Smooth muscle cell (in vitro differentiated cells): ENCODE measurements around the gene GOLGA7B. TPM values are rescaled to one million over a fixed set of nuclear protein-coding genes. Genes with fewer than 3 reads are reported as not detected.

Experiments used
- DNase-seq: peaks from one replicate; lab custom pipeline; 2025; ENCODE audit not compliant: unreplicated experiment; lab: John Stamatoyannopoulos, UW
- H2AFZ ChIP-seq: fragments of 200-600 bp; sonication (generic); 2 replicates; pipeline ENCODE4 v1.6.0; 2016; ENCODE audit warnings: antibody characterized with exemption, low read depth, mild to moderate bottlenecking
- H3F3A ChIP-seq: fragments of 200-600 bp; sonication (generic); 2 replicates; pipeline ENCODE4 v1.6.0; 2017; ENCODE audit warnings: antibody characterized with exemption, low read depth
- H3K27ac ChIP-seq: fragments of 200-600 bp; sonication (generic); 2 replicates; pipeline ENCODE4 v1.5.1; 2016; ENCODE audit warnings: low read depth, mild to moderate bottlenecking
- H3K27me3 ChIP-seq: fragments of 200-600 bp; sonication (generic); 2 replicates; pipeline ENCODE4 v1.6.1; 2016; ENCODE audit warnings: low read depth, mild to moderate bottlenecking
- H3K36me3 ChIP-seq: fragments of 200-600 bp; sonication (generic); 2 replicates; pipeline ENCODE4 v1.5.1; 2016; ENCODE audit warnings: low read depth
- H3K4me1 ChIP-seq: fragments of 200-600 bp; sonication (generic); 2 replicates; pipeline ENCODE4 v1.5.1; 2016; ENCODE audit warnings: low read depth
- H3K4me2 ChIP-seq: fragments of 200-600 bp; sonication (generic); 2 replicates; pipeline ENCODE4 v1.6.0; 2016; ENCODE audit warnings: mild to moderate bottlenecking
- H3K4me3 ChIP-seq: fragments of 200-600 bp; sonication (generic); 2 replicates; pipeline ENCODE4 v1.5.1; 2016; ENCODE audit warnings: mild to moderate bottlenecking
- H3K79me2 ChIP-seq: fragments of 200-600 bp; sonication (generic); 2 replicates; pipeline ENCODE4 v1.6.0; 2016; ENCODE audit warnings: low read depth, mild to moderate bottlenecking
- H3K9ac ChIP-seq: fragments of 200-600 bp; sonication (generic); 2 replicates; pipeline ENCODE4 v1.6.0; 2016; ENCODE audit warnings: low read depth
- H3K9me3 ChIP-seq: fragments of 200-600 bp; sonication (generic); replicated peaks from 2 replicates; pipeline ENCODE4 v1.5.1; 2016; ENCODE audit warnings: low read depth
- H4K20me1 ChIP-seq: fragments of 200-600 bp; sonication (generic); 2 replicates; pipeline ENCODE4 v1.6.0; 2016; ENCODE audit warnings: low read depth
- WGBS: methylation state at CpG from one replicate; pipeline ENCODE4 v1.1.7; 2016; ENCODE audit warnings: low lambda C conversion rate; 5-methylcytosine and 5-hydroxymethylcytosine counted together
- polyA plus RNA-seq: library from polyadenylated mRNA; unstranded; fragments of >200 nt; fragmentation: Nextera tagmentation; extraction: Ambion mirVana; gene quantifications from 2 replicates; pipeline ENCODE4 v1.2.1, GENCODE V29; 2016
- total RNA-seq: library from RNA; depleted of rRNA; stranded (reverse); fragments of >200 nt; gene quantifications from 2 replicates; pipeline ENCODE4 v1.2.3, GENCODE V29; 2014
- TF ChIP-seq, protein P1 (sequence below): fragments of 200-600 bp; sonication (generic); IDR thresholded peaks from 2 replicates; pipeline ENCODE4 v1.5.1; 2017; ENCODE audit warnings: borderline replicate concordance, mild to moderate bottlenecking, antibody characterized with exemption; ENCODE audit not compliant: insufficient read depth, poor library complexity, severe bottlenecking

The GOLGA7B gene
- total and polyA plus RNA-seq, 2 experiments from 2014 or later = not detected

DNA sequence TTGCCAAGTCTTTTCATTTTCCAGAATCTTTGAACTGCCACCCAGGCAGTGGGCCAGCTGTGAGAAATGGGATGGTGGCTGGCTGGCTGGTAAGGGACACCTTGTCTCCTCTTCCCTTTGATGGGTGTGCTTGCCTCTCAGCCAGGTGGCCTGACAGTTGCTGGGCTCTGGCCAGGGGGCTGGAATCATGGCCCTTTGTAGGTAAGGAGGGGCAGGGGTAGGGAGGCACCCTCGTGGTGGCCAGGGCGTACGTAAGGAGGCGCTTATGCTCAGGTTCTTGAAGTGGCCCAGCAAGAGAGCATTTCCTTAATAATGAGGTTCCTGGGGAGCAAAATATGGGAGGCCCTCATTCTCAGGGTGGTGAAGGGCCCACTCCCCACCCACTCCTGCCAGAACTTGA lies 33.0 kb upstream of the GOLGA7B start:
- H3K4me2 ChIP-seq = no peak overlapping the region
- H3K9ac ChIP-seq = no peak overlapping the region
- TF ChIP-seq, protein P1, sequence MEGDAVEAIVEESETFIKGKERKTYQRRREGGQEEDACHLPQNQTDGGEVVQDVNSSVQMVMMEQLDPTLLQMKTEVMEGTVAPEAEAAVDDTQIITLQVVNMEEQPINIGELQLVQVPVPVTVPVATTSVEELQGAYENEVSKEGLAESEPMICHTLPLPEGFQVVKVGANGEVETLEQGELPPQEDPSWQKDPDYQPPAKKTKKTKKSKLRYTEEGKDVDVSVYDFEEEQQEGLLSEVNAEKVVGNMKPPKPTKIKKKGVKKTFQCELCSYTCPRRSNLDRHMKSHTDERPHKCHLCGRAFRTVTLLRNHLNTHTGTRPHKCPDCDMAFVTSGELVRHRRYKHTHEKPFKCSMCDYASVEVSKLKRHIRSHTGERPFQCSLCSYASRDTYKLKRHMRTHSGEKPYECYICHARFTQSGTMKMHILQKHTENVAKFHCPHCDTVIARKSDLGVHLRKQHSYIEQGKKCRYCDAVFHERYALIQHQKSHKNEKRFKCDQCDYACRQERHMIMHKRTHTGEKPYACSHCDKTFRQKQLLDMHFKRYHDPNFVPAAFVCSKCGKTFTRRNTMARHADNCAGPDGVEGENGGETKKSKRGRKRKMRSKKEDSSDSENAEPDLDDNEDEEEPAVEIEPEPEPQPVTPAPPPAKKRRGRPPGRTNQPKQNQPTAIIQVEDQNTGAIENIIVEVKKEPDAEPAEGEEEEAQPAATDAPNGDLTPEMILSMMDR = no peak
- no peaks in the 10 kb centered on the region for H4K20me1 ChIP-seq
- H3K4me1 ChIP-seq = no peaks in the 10 kb centered on the region
- H3K27ac ChIP-seq = no peak overlapping the region
- no peaks in the 10 kb centered on the region for H3K36me3 ChIP-seq
- no peaks in the 10 kb centered on the region for H3F3A ChIP-seq
- H3K9me3 ChIP-seq = no peaks in the 10 kb centered on the region
- no peak overlapping the region for H2AFZ ChIP-seq
- 85% methylated on average over 4 of the region's 4 CpGs for WGBS
- no peak for DNase-seq
- H3K27me3 ChIP-seq = peaks cover 8% of the 10 kb centered on the region
- no peaks in the 10 kb centered on the region for H3K79me2 ChIP-seq
- no peak overlapping the region for H3K4me3 ChIP-seq

- no peak for DNase-seq
- no peak overlapping the region for H3K27ac ChIP-seq
- no peaks in the 10 kb centered on the region for H3K79me2 ChIP-seq
- peaks cover 8% of the 10 kb centered on the region for H3K27me3 ChIP-seq
- H3K4me2 ChIP-seq = no peak overlapping the region
- no peaks in the 10 kb centered on the region for H3K9me3 ChIP-seq
- no peaks in the 10 kb centered on the region for H4K20me1 ChIP-seq
- H3K4me3 ChIP-seq = no peak overlapping the region
- H3K9ac ChIP-seq = no peak overlapping the region
- TF ChIP-seq, protein P1 = no peak
- H3F3A ChIP-seq = no peaks in the 10 kb centered on the region
- no peaks in the 10 kb centered on the region for H3K4me1 ChIP-seq
- H3K36me3 ChIP-seq = no peaks in the 10 kb centered on the region
- H2AFZ ChIP-seq = no peak overlapping the region
Observed at GRCh38 chr10:97818572-97818971, 31.1 kb upstream of the GOLGA7B start.

DNA sequence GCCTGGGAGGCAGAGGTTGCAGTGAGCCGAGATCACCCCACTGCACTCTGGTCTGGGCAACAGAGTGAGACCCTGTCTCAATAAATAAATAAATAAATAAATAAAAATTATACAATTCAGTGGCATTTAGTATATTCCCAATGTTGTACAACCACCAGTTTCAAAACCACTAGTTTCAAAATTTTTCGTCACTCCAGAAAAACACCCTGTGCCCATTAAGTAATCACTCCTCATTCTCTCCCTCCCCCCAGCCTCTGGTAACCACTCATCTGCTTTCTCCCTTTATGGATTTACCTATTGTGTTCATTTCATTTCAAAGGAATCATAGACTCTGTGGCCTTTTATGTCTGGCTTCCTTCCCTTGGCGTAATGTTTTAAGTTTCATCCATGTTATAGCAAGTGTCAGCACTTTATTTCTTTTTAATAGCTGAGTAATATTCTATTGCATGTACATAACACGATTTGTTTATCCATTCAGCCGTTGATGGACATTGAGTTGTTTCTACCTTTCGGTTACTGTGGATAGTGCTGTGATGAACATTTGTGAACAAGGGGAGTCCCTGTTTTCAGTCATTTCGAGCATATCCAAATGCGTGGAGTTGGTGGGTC lies 29.4 kb upstream of the GOLGA7B start:
- no peaks in the 10 kb centered on the region for H3K36me3 ChIP-seq
- WGBS = 93% methylated on average over 8 of the region's 8 CpGs
- no peaks in the 10 kb centered on the region for H3F3A ChIP-seq
- H3K9me3 ChIP-seq = no peaks in the 10 kb centered on the region
- H3K79me2 ChIP-seq = no peaks in the 10 kb centered on the region
- H3K27me3 ChIP-seq = peaks cover 8% of the 10 kb centered on the region
- TF ChIP-seq, protein P1 = no peak
- no peak overlapping the region for H2AFZ ChIP-seq
- no peak for DNase-seq
- H3K4me2 ChIP-seq = no peak overlapping the region
- no peak overlapping the region for H3K9ac ChIP-seq
- H3K27ac ChIP-seq = no peak overlapping the region
- no peaks in the 10 kb centered on the region for H3K4me1 ChIP-seq
- no peak overlapping the region for H3K4me3 ChIP-seq
- H4K20me1 ChIP-seq = no peaks in the 10 kb centered on the region
